HCT116 (cell line): ENCODE results near the gene ISYNA1. TPM values are rescaled to one million over a fixed set of nuclear protein-coding genes. Genes with fewer than 3 reads are reported as not detected.

Experiments
- ATAC-seq: fragments of 200-7000 bp; cut with Tn5 transposase; 2 replicates; pipeline ENCODE4 v1.9.1; 2020; ENCODE audit warnings: mild to moderate bottlenecking, moderate library complexity
- BruUV-seq: library from RNA; stranded (reverse); fragments of 400-500 nt; replicated peaks from 2 replicates; lab custom pipeline; 2021; lab: Mats Ljungman, UMichigan
- CTCF ChIA-PET: fragments of 300-600 bp; sonication (Branson Sonifier 250); formaldehyde crosslinking; loops from one replicate; lab custom pipeline; 2021; ENCODE audit warnings: antibody characterized with exemption; lab: Charles Lee
- POLR2A ChIA-PET: fragments of 300-600, 350-600 bp; sonication (Branson Sonifier 250); formaldehyde crosslinking; loops from one replicate; lab custom pipeline; 2021; ENCODE audit warnings: antibody characterized with exemption; lab: Charles Lee
- RAD21 ChIA-PET, 2 experiments: fragments of 300-600 bp; sonication (Branson Sonifier 250); formaldehyde crosslinking; loops; one replicate each; lab custom pipeline; 2023; ENCODE audit warnings: low total read pairs in 2 of 2; ENCODE audit not compliant: uncharacterized antibody in 2 of 2, unreplicated experiment in 2 of 2, low non-redundant PET in 1 of 2; lab: Charles Lee
- DNase-seq: peaks from one replicate; pipeline ENCODE4 v3.0.0-alpha.2; 2010; ENCODE audit warnings: low read depth, low spot score
- H2AFZ ChIP-seq: fragments of 200-600 bp; shearing (Covaris generic), sonication (generic); 2 replicates; pipeline ENCODE4 v1.6.1; 2017; ENCODE audit warnings: low read depth, mixed run types, mixed read lengths, antibody characterized with exemption, low read length; ENCODE audit not compliant: poor library complexity, severe bottlenecking
- H3K27ac ChIP-seq: 2 replicates; pipeline ENCODE4 v1.5.1; 2012; ENCODE audit warnings: low read depth, low read length
- H3K27me3 ChIP-seq: fragments of 200-600 bp; sonication (generic); 2 replicates; pipeline ENCODE4 v1.6.1; 2016; ENCODE audit warnings: mixed run types, low read length, mixed read lengths; ENCODE audit not compliant: insufficient read depth
- H3K36me3 ChIP-seq, 2 experiments: fragments of 200-500 bp in 1 of 2; fragments of 200-600 bp in 1 of 2; sonication (Bioruptor generic) in 1 of 2; sonication (generic) in 1 of 2; 2 replicates each; pipeline versions ENCODE4 v1.5.1 to v1.6.1; 2014 to 2016; ENCODE audit warnings: low read length in 2 of 2, inconsistent platforms in 1 of 2, mixed read lengths in 1 of 2, mixed run types in 1 of 2; ENCODE audit not compliant: insufficient read depth in 2 of 2, control insufficient read depth in 1 of 2
- H3K4me1 ChIP-seq, 2 experiments: fragments of 200-600 bp in 1 of 2; sonication (generic) in 1 of 2; 2 replicates each; pipeline versions ENCODE4 v1.5.1 to v1.6.1; 2012 to 2017; ENCODE audit warnings: low read length in 2 of 2, inconsistent platforms in 1 of 2, mild to moderate bottlenecking in 1 of 2, mixed read lengths in 1 of 2, mixed run types in 1 of 2, moderate library complexity in 1 of 2; ENCODE audit not compliant: insufficient read depth in 2 of 2, control insufficient read depth in 1 of 2
- H3K4me2 ChIP-seq: fragments of 200-600 bp; sonication (generic); 2 replicates; pipeline ENCODE4 v1.6.1; 2017; ENCODE audit warnings: mixed run types, low read length, mixed read lengths
- H3K4me3 ChIP-seq, 2 experiments: fragments of 200-600 bp in 1 of 2; sonication (generic) in 1 of 2; replicated peaks in 1 of 2; 2 replicates each; pipeline ENCODE4 v1.5.1; 2011 to 2016; ENCODE audit warnings: low read length in 2 of 2, control low read depth in 1 of 2, low read depth in 1 of 2, mild to moderate bottlenecking in 1 of 2, mixed read lengths in 1 of 2, mixed run types in 1 of 2
- H3K79me2 ChIP-seq: fragments of 200-600 bp; sonication (generic); 2 replicates; pipeline ENCODE4 v1.6.1; 2017; ENCODE audit warnings: mild to moderate bottlenecking, mixed run types, low read length, moderate library complexity, mixed read lengths; ENCODE audit not compliant: insufficient read depth
- H3K9ac ChIP-seq: fragments of 200-600 bp; sonication (generic); 2 replicates; pipeline ENCODE4 v1.6.1; 2016; ENCODE audit warnings: low read length, mixed read lengths
- H3K9me2 ChIP-seq: fragments of 200-600 bp; sonication (generic), shearing (Covaris generic); 2 replicates; pipeline ENCODE4 v1.6.1; 2017; ENCODE audit warnings: mixed run types, mild to moderate bottlenecking, moderate library complexity; ENCODE audit not compliant: insufficient read depth
- H3K9me3 ChIP-seq, 2 experiments: fragments of 200-500 bp in 1 of 2; fragments of 200-600 bp in 1 of 2; sonication (Bioruptor generic) in 1 of 2; sonication (generic) in 1 of 2; 2 replicates each; pipeline ENCODE4 v1.6.1; 2014 to 2017; ENCODE audit warnings: low read length in 2 of 2, mixed read lengths in 2 of 2, inconsistent platforms in 1 of 2, low read depth in 1 of 2, mild to moderate bottlenecking in 1 of 2, mixed run types in 1 of 2, moderate library complexity in 1 of 2; ENCODE audit not compliant: control insufficient read depth in 1 of 2, insufficient read depth in 1 of 2
- H4K20me1 ChIP-seq: fragments of 200-600 bp; sonication (generic), shearing (Covaris generic); 2 replicates; pipeline ENCODE4 v1.6.1; 2017; ENCODE audit warnings: mixed run types, mild to moderate bottlenecking, moderate library complexity; ENCODE audit not compliant: insufficient read depth
- ATF3 ChIP-seq: IDR thresholded peaks from 2 replicates; pipeline ENCODE4 v1.6.1; 2012
- CTCF ChIP-seq, 3 experiments: fragments of 200-600 bp in 1 of 3; sonication (generic) in 1 of 3; IDR thresholded peaks in 2 of 3; conservative IDR thresholded peaks in 1 of 3; 2 replicates each; pipeline ENCODE4 v1.5.1; 2012 to 2017; ENCODE audit warnings: low read depth in 2 of 3, low read length in 2 of 3, antibody characterized with exemption in 1 of 3, borderline replicate concordance in 1 of 3, control low read depth in 1 of 3, mild to moderate bottlenecking in 1 of 3, mixed read lengths in 1 of 3, mixed run types in 1 of 3, moderate library complexity in 1 of 3; ENCODE audit not compliant: insufficient read depth in 1 of 3
- EZH2 ChIP-seq: fragments of 200-600 bp; sonication (generic); IDR thresholded peaks from 2 replicates; pipeline ENCODE4 v1.6.1; 2017; ENCODE audit warnings: antibody characterized with exemption, mixed run types
- FOSL1 ChIP-seq: IDR thresholded peaks from 2 replicates; pipeline ENCODE4 v1.6.1; 2012; ENCODE audit warnings: low read depth
- JUND ChIP-seq: IDR thresholded peaks from 2 replicates; pipeline ENCODE4 v1.6.1; 2012
- MAX ChIP-seq: IDR thresholded peaks from 2 replicates; pipeline ENCODE4 v1.6.1; 2012
- POLR2A ChIP-seq: IDR thresholded peaks from 2 replicates; pipeline ENCODE4 v1.7.0; 2011; ENCODE audit warnings: borderline replicate concordance; ENCODE audit not compliant: insufficient read depth, insufficient read length; ENCODE audit errors: extremely low read depth
- POLR2AphosphoS5 ChIP-seq: IDR thresholded peaks from 2 replicates; pipeline ENCODE4 v1.6.1; 2011; ENCODE audit warnings: mild to moderate bottlenecking, low read depth, low read length, moderate library complexity
- RAD21 ChIP-seq: IDR thresholded peaks from 2 replicates; pipeline ENCODE4 v1.6.1; 2012; ENCODE audit warnings: low read depth, mild to moderate bottlenecking
- REST ChIP-seq: IDR thresholded peaks from 2 replicates; pipeline ENCODE4 v1.6.1; 2012; ENCODE audit warnings: low read depth
- SIN3A ChIP-seq: IDR thresholded peaks from 2 replicates; pipeline ENCODE4 v1.6.1; 2012; ENCODE audit warnings: low read depth
- SRF ChIP-seq: IDR thresholded peaks from 2 replicates; pipeline ENCODE4 v1.6.1; 2012; ENCODE audit warnings: low read depth
- TCF7L2 ChIP-seq: IDR thresholded peaks from 2 replicates; pipeline ENCODE4 v1.7.0; 2011; ENCODE audit warnings: borderline replicate concordance, inconsistent platforms; ENCODE audit not compliant: insufficient read depth, insufficient read length; ENCODE audit errors: extremely low read depth
- ZBTB33 ChIP-seq: IDR thresholded peaks from 2 replicates; pipeline ENCODE4 v1.6.1; 2011; ENCODE audit warnings: mild to moderate bottlenecking, low read length, moderate library complexity; ENCODE audit not compliant: insufficient replicate concordance; ENCODE audit errors: extremely low read depth
- ZFX ChIP-seq: fragments of 450-650 bp; IDR thresholded peaks from 2 replicates; pipeline ENCODE4 v1.6.1; 2017
- ZNF274 ChIP-seq: fragments of 200-500 bp; sonication (Bioruptor generic); IDR thresholded peaks from 2 replicates; pipeline ENCODE4 v1.6.1; 2014; ENCODE audit warnings: mild to moderate bottlenecking, low read depth, low read length, inconsistent platforms
- intact Hi-C: fragments of 100-400 bp; cut with micrococcal nuclease; formaldehyde crosslinking; loops from 2 replicates; pipeline ENCODE4 v1.10.0; 2022
- total RNA-seq: library from RNA; stranded (reverse); gene quantifications from one replicate; pipeline ENCODE4 v1.2.1, GENCODE V29; 2021; ENCODE audit not compliant: unreplicated experiment

The ISYNA1 gene
- total RNA-seq, 1 experiment from 2014 or later: 365 TPM

GRCh38 chr19:18486746-18487145, 48.8 kb upstream of the ISYNA1 start:
- intact Hi-C loops: no loop called here
- Histone ChIP-seq H3K79me2 (peaks cover 87% of the 10 kb centered on the region), H2AFZ (no peak overlapping the region), H3K9ac (peak overlapping the region; percentile 23; the same call in 1 of the 2 replicates), H3K9me2 (no peaks in the 10 kb centered on the region), H3K4me1 (peaks cover 38 to 50% of the 10 kb centered on the region in 2 experiments), H3K9me3 (no peaks in the 10 kb centered on the region), H3K27me3 (no peaks in the 10 kb centered on the region), H3K36me3 (no peaks in the 10 kb centered on the region)
- RAD21 ChIA-PET: no interaction called here
- CTCF ChIA-PET: interaction anchor here (0.9 to 1.6 kb wide), 3 partner anchors 16 to 106 kb away, joined by 3 to 4 read pairs (median 4); no protein-coding TSS in a partner anchor
- TF ChIP-seq MAX (no peak), JUND (no peak), REST (no peak), ZFX (no peak), EZH2 (no peak), TCF7L2 (no peak), RAD21 (no peak), POLR2A (no peak), POLR2AphosphoS5 (no peak), CTCF (IDR thresholded peaks at IDR 0.05 in 2 of 3, conservative IDR thresholded peaks at IDR 0.05 in 1 of 3; ENCODE audit: borderline replicate concordance in 1 of 3, insufficient read depth in 1 of 3, low read depth in 2 of 3, low read length in 2 of 3) (no peak), SIN3A (no peak), FOSL1 (no peak), ATF3 (no peak), ZNF274 (no peak), SRF (no peak), ZBTB33 (no peak)
- TF ChIP-seq, all 23 proteins: peak for 0
- no TSS peak for BruUV-seq
- ATAC-seq (peak; percentile 16; the same call in 1 of the 2 replicates), DNase-seq (no peak)
- POLR2A ChIA-PET: interaction anchor here (1.4 kb wide), 1 partner anchor 34 kb away, joined by 3 read pairs; no protein-coding TSS in a partner anchor
- H3K27ac ChIP-seq: no peak overlapping the region; the same call in 1 of the 2 replicates
- peak overlapping the region; percentile 67 for H3K4me2 ChIP-seq
- no peak overlapping the region for H3K4me3 ChIP-seq
- H4K20me1 ChIP-seq: peaks cover 2% of the 10 kb centered on the region; the same call in 1 of the 2 replicates
